GM19468 (cell line): ENCODE data around the gene ABHD16B.
"Not testable (repeated sequence)": the region's sequence is repeated elsewhere in the genome, so short reads cannot be mapped to it uniquely, and the experiment has no call there.

Source experiments
- ATAC-seq: cut with Tn5 transposase; IDR thresholded peaks from one replicate; pipeline ENCODE4 v1.9.1; 2021; ENCODE audit warnings: mild to moderate bottlenecking, moderate library complexity, moderate number of reproducible peaks; ENCODE audit not compliant: unreplicated experiment; ENCODE audit errors: extremely low read depth

Gene ABHD16B

GRCh38 chr20:63854069-63854765 lies 7.1 kb upstream of the ABHD16B start:
- no peak for ATAC-seq

GRCh38 chr20:63854766-63855362 lies 6.4 kb upstream of the ABHD16B start:
- no peak for ATAC-seq

- ATAC-seq: no peak
Measured at GRCh38 chr20:63855363-63856097, 5.8 kb upstream of the ABHD16B start.

GRCh38 chr20:63856098-63856511 lies 5.2 kb upstream of the ABHD16B start:
- no peak for ATAC-seq

GRCh38 chr20:63857764-63858392 lies 3.4 kb upstream of the ABHD16B start:
- ATAC-seq: no peak

GRCh38 chr20:63858393-63859165 lies 2.7 kb upstream of the ABHD16B start:
- no peak for ATAC-seq

- ATAC-seq: no peak
Measured at GRCh38 chr20:63859166-63859699, 2.1 kb upstream of the ABHD16B start.

- ATAC-seq: no peak
Measured at GRCh38 chr20:63860325-63861051, 810 bp upstream of the ABHD16B start.

GRCh38 chr20:63861981-63862901 lies 943 bp downstream of the ABHD16B start:
- no peak for ATAC-seq

- ATAC-seq: no peak
Measured at GRCh38 chr20:63863021-63863797, 1.9 kb downstream of the ABHD16B start.

- peak; percentile 49 for ATAC-seq
Measured at GRCh38 chr20:63863798-63864544, 2.7 kb downstream of the ABHD16B start.

- no peak for ATAC-seq
Measured at GRCh38 chr20:63864545-63864977, 3.3 kb downstream of the ABHD16B start.

GRCh38 chr20:63864978-63865640 lies 3.8 kb downstream of the ABHD16B start, which contains the start of gene TPD52L2:
TSS of gene TPD52L2 (plus strand) at chr20:63865270. CDS start at chr20:63865366, 96 bp downstream.
- peak; percentile 72 for ATAC-seq

GRCh38 chr20:63867042-63867441 lies 5.7 kb downstream of the ABHD16B start:
- ATAC-seq: not testable (repeated sequence)

- no peak for ATAC-seq
Measured at GRCh38 chr20:63868264-63868663, 7.0 kb downstream of the ABHD16B start.

GRCh38 chr20:63873477-63873971 lies 12.2 kb downstream of the ABHD16B start:
- no peak for ATAC-seq
